Thyroid gland (tissue), 4 donors: ENCODE measurements around the gene DTHD1. TPM values are rescaled to one million over a fixed set of nuclear protein-coding genes. Genes with fewer than 3 reads are reported as not detected.

Experiments used
- DNase-seq, 2 donors: peaks; one replicate each; pipeline ENCODE4 v3.0.0-alpha.2; 2019
- H3K27ac ChIP-seq, 3 donors: fragments of 200-600 bp; sonication (generic); 1 replicate in 2 of 3; 2 replicates in 1 of 3; pipeline ENCODE4 v1.5.1; 2016 to 2019; ENCODE audit warnings: mild to moderate bottlenecking in 1 of 3, moderate library complexity in 1 of 3
- H3K27me3 ChIP-seq: fragments of 200-600 bp; sonication (generic); one replicate; pipeline ENCODE4 v1.5.1; 2019
- H3K36me3 ChIP-seq, 2 donors: fragments of 200-600 bp; sonication (generic); one replicate each; pipeline ENCODE4 v1.5.1; 2016 to 2019
- H3K4me1 ChIP-seq, 2 donors: fragments of 200-600 bp; sonication (generic); one replicate each; pipeline ENCODE4 v1.5.1; 2017 to 2019
- H3K4me3 ChIP-seq, 3 donors: fragments of 200-600 bp; sonication (generic); replicated peaks in 1 of 3; 1 replicate in 2 of 3; 2 replicates in 1 of 3; pipeline ENCODE4 v1.5.1; 2016; ENCODE audit warnings: mild to moderate bottlenecking in 1 of 3
- H3K9me3 ChIP-seq: fragments of 200-600 bp; sonication (generic); one replicate; pipeline ENCODE4 v1.5.1; 2017
- CTCF ChIP-seq, 6 experiments: fragments of 200-600 bp in 3 of 6; fragments of 450-650 bp in 3 of 6; sonication (generic) in 3 of 6; IDR thresholded peaks; one replicate each; pipeline ENCODE4 v1.5.1; 2016 to 2019; ENCODE audit warnings: antibody characterized with exemption in 6 of 6, mild to moderate bottlenecking in 2 of 6, inconsistent platforms in 1 of 6, moderate library complexity in 1 of 6
- POLR2A ChIP-seq, 2 donors: fragments of 450-650 bp; IDR thresholded peaks; one replicate each; pipeline ENCODE4 v1.6.1; 2017; ENCODE audit warnings: antibody characterized with exemption in 2 of 2, mild to moderate bottlenecking in 2 of 2, moderate library complexity in 1 of 2
- WGBS, 2 donors: methylation state at CpG; one replicate each; pipeline ENCODE4 v1.1.5; 2017; 5-methylcytosine and 5-hydroxymethylcytosine counted together
- intact Hi-C: fragments of 100-400 bp; cut with DNase I; formaldehyde crosslinking; loops from one replicate; pipeline ENCODE4 v1.15.1; 2023
- total RNA-seq, 4 donors: library from RNA; depleted of rRNA; stranded (reverse); fragments of >200 nt; gene quantifications; one replicate each; pipeline ENCODE4 v1.2.3, GENCODE V29; 2016

Gene DTHD1
- total RNA-seq, 4 donors from 2014 or later = 0.27 to 0.71 (median 0.52) TPM

- DNase-seq = no peak
- no peak overlapping the region for H3K27ac ChIP-seq
- no peak overlapping the region for H3K4me3 ChIP-seq
- TF ChIP-seq CTCF (IDR thresholded peaks at IDR 0.05) (no peak), POLR2A (IDR thresholded peaks at IDR 0.05) (no peak)
- H3K36me3 ChIP-seq = no peaks in the 10 kb centered on the region
- H3K27me3 ChIP-seq = no peaks in the 10 kb centered on the region
- 87 to 89% methylated on average over 4 of the region's 4 CpGs for WGBS, 2 donors
- H3K4me1 ChIP-seq = no peaks in the 10 kb centered on the region
- no peaks in the 10 kb centered on the region for H3K9me3 ChIP-seq
- intact Hi-C loops = no loop called here
Observed at GRCh38 chr4:36326476-36327029, 45.1 kb downstream of the DTHD1 start.

- no peak overlapping the region for H3K4me3 ChIP-seq
- no peaks in the 10 kb centered on the region for H3K4me1 ChIP-seq
- no peak for DNase-seq
- TF ChIP-seq CTCF (IDR thresholded peaks at IDR 0.05) (no peak), POLR2A (IDR thresholded peaks at IDR 0.05) (no peak)
- no peaks in the 10 kb centered on the region for H3K9me3 ChIP-seq
- no peak overlapping the region for H3K27ac ChIP-seq
- no peaks in the 10 kb centered on the region for H3K27me3 ChIP-seq
- WGBS, 2 donors = 77 to 79% methylated on average over 5 of the region's 5 CpGs
- H3K36me3 ChIP-seq = no peaks in the 10 kb centered on the region
- intact Hi-C loops = no loop called here
Observed at GRCh38 chr4:36327400-36327799, 46.0 kb downstream of the DTHD1 start.

GRCh38 chr4:36328130-36328529 is 46.7 kb downstream of the DTHD1 start:
- 82 to 83% methylated on average over 9 of the region's 9 CpGs for WGBS, 2 donors
- Histone ChIP-seq H3K9me3 (no peaks in the 10 kb centered on the region), H3K27me3 (no peaks in the 10 kb centered on the region), H3K36me3 (no peaks in the 10 kb centered on the region), H3K27ac (no peak overlapping the region), H3K4me3 (no peak overlapping the region), H3K4me1 (no peaks in the 10 kb centered on the region)
- intact Hi-C loops = no loop called here
- TF ChIP-seq CTCF (IDR thresholded peaks at IDR 0.05) (no peak), POLR2A (IDR thresholded peaks at IDR 0.05) (no peak)
- DNase-seq = no peak

GRCh38 chr4:36329228-36329627 is 47.8 kb downstream of the DTHD1 start:
- Histone ChIP-seq H3K9me3 (no peaks in the 10 kb centered on the region), H3K27me3 (no peaks in the 10 kb centered on the region), H3K27ac (no peak overlapping the region), H3K4me3 (no peak overlapping the region), H3K36me3 (no peaks in the 10 kb centered on the region), H3K4me1 (no peaks in the 10 kb centered on the region)
- TF ChIP-seq CTCF (IDR thresholded peaks at IDR 0.05) = no peak
- TF ChIP-seq POLR2A (IDR thresholded peaks at IDR 0.05) = no peak
- no peak for DNase-seq
- intact Hi-C loops = no loop called here
- WGBS, 2 donors = 85 to 90% methylated on average over 2 of the region's 2 CpGs

- H3K36me3 ChIP-seq = no peaks in the 10 kb centered on the region
- no peak overlapping the region for H3K27ac ChIP-seq
- TF ChIP-seq CTCF (IDR thresholded peaks at IDR 0.05) (no peak), POLR2A (IDR thresholded peaks at IDR 0.05) (no peak)
- no peaks in the 10 kb centered on the region for H3K9me3 ChIP-seq
- H3K4me3 ChIP-seq = no peak overlapping the region
- intact Hi-C loops = no loop called here
- 90 to 95% methylated on average over 1 of the region's 1 CpG for WGBS, 2 donors
- H3K4me1 ChIP-seq = no peaks in the 10 kb centered on the region
- no peak for DNase-seq
- H3K27me3 ChIP-seq = no peaks in the 10 kb centered on the region
Observed at GRCh38 chr4:36330796-36331195, 49.4 kb downstream of the DTHD1 start.
